OCI-M2 (cell line): ENCODE measurements around the gene CLEC10A.

ENCODE experiments used
- DNase-seq: peaks from one replicate; lab custom pipeline; 2025; ENCODE audit not compliant: unreplicated experiment; lab: John Stamatoyannopoulos, UW

Gene CLEC10A

DNA sequence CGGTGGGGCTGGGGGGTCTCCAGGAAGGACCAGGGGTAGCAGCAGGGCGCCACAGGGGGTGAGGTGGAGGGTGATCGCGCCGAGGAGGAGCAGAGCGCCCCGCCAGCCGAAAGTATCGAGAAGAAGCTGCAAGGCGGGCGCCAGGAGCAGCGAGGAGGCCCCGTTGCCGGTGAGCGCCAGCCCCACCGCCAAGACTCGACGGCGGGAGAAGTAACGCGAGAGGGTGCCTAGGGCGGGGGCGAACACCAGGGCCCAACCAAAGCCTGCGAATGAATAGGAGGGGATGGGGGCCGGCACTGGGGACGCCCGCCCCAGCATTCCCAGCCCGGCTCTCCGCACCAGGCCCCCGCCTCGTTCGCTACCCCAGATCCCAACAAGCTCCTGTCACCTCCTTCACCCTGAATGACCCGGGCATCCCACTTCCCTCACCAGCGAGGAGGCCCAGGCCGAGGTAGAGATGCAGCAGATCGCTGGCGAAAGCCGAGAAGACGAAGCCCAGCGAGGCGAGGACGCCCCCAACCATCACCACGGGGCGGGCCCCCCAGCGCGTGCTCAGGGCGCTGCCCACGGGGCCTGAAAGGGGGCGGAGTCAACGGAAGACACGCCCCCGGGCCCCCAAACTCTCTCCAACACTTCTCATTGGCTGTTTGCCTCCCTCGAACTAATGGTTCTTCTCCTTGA, 37.4 kb downstream of the CLEC10A start:
- no peak for DNase-seq

DNA sequence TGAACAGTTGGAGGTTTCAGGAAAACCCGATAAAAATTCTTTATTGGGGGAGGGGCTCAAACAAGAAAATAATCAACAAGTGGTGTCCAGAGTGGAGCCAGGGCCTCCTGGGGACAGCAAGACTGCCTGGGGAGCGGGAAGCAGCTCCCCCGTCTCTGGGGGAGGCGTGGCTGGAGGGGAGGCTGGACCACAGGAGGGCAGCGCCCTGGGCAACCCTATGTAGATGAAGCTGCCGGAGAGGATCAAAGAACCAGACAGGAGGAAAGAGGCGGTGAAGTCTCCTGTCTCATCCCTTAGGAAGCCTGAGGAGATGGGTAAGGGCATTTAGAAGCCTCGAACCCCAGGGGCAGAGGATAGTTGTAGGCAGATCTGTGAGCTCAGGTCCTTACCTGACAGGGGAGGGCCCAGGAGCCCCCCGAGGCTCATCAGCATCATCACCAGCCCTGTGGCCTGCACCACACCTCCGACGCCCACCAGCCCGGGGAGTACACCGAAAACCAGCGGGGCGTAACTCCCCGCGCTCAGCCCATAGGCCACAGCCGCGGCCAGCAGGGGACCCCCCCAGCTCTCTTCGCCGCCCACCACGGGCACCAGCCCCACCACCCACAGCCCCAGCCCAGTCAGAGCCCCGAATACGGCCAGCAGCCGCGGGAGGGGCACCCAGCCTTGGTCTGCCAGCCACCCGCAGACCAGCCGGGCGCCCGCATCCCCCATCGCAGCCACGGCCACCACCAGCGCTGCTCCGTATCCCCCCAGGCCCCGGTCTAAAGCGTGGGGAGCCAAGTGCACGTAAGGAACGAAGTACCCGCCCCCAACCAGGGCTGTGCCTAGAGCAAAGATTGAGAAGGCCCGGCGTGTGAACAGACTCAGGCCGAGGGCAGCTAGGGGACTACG, 38.2 kb downstream of the CLEC10A start:
- no peak for DNase-seq

- DNase-seq = no peak
Measured at GRCh38 chr17:7039832-7040231, 40.2 kb downstream of the CLEC10A start.

- DNase-seq = no peak
Measured at GRCh38 chr17:7038025-7038862, 41.8 kb downstream of the CLEC10A start.

DNA sequence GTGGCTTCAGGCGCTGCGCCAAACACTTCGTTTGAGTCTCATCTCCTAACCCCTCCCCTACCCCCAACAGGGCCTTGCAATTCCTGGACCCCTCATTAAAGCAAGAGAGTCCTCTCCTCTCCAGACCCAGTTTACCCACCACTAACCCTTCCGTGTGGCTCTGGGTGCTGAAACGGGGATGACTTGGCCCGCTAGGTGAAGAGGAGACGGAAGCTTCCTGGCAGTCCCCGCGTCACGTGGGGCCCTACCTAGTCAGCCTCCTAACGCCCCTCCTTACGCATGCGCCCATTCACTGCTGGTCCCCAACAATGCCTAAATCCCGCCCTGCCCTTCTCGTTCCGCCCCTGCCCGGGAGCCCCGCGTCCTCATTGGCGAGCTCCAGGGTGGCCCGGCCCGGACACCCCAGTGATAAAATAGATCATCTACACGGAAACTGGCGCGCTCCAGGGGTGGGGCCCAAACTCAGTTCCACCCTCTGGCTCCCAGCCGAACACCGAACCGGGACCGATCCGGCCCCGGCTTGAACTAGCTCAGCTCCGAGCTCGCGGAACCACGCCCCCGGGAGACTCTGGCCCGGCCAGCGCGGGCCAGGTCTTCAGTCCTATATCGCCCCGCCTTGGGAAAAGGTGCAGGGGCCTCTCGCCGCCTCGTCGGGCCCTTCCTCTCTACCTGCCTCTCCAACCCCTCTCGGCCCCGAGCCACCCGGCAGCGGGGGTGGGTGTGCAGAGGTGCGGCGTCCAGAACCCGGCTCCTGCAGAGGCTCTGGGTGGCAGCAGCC, 44.3 kb downstream of the CLEC10A start, which contains the start of gene SLC16A13:
SLC16A13 (plus strand) TSS at position 425 of the 778 bp plus-strand sequence. CDS start 368 bp downstream, outside the sequence.
- peak; percentile 82 for DNase-seq

GRCh38 chr17:7034955-7035590, 45.0 kb downstream of the CLEC10A start:
- DNase-seq = no peak

DNA sequence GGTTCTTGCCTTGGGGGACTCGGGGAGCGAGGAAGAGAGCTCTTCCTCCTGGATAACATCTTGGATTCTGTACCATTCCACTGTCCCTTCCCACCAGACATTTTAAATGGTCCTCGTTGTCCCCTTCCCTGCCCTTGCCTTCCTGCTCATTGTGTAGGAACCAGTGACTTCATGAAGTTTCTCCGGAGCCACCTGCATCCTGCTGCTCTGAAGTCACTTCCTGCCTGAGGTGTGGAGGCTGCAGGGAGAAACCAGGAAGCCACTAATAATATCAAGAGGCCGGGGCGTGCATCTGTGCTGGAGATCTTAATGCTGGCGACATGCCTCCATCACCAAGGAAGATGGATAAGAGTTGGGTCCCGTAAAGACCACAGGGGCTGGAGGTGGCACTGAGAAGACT, 50.4 kb downstream of the CLEC10A start:
- no peak for DNase-seq

GRCh38 chr17:7029096-7029495, 51.0 kb downstream of the CLEC10A start:
- DNase-seq = no peak

DNA sequence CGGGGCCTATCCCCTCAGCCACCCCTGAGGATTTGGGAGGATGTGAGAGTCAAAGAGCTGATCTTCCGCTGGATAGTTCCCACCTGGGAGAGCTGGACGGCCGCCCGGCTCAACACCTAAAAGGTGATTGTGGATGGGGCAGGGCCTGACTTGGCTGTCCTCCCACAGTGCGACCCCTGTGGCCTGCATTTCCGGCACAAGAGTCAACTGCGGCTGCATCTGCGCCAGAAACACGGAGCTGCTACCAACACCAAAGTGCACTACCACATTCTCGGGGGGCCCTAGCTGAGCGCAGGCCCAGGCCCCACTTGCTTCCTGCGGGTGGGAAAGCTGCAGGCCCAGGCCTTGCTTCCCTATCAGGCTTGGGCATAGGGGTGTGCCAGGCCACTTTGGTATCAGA, 52.7 kb downstream of the CLEC10A start:
- DNase-seq = no peak

GRCh38 chr17:7026471-7027115, 53.5 kb downstream of the CLEC10A start:
- no peak for DNase-seq

DNA sequence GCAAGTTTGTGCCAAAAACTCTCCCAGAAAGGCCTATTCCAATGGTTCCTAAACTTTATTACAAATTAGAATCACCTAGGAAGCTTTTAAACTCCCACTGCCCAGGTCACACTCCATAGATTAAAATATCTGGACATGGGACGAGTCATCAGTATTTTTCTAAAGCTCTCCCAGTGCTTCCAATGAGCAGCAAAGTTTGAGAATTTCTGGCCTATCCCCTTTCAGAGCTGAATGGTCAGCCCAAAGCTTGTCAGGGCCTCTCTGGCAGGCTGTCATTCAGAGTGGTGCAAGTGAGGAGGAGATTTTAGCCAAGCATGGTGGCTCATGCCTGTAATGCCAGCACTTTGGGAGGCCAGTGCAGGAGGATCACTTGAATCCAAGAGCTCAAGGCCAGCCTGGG, 54.8 kb downstream of the CLEC10A start:
- no peak for DNase-seq
